Left lung (tissue), 10 donors: ENCODE data around the gene LNP1. TPM values are rescaled to one million over a fixed set of nuclear protein-coding genes. Genes with fewer than 3 reads are reported as not detected.

Source experiments
- ATAC-seq: fragments of 200-7000 bp; cut with Tn5 transposase; one replicate; pipeline ENCODE4 v1.9.1; 2020; ENCODE audit warnings: moderate library complexity
- DNase-seq, 4 donors: peaks; one replicate each; pipeline ENCODE4 v3.0.0-alpha.2; 2013 to 2020
- H3K27ac ChIP-seq, 2 donors: fragments of 200-600 bp; sonication (generic) in 1 of 2; one replicate each; pipeline versions ENCODE4 v1.5.0 to v1.8.0; 2020 to 2021
- H3K27me3 ChIP-seq, 2 donors: fragments of 200-600 bp; sonication (generic) in 1 of 2; one replicate each; pipeline versions ENCODE4 v1.5.0 to v1.8.0; 2020 to 2021
- H3K36me3 ChIP-seq, 2 donors: fragments of 200-600 bp; sonication (generic) in 1 of 2; one replicate each; pipeline versions ENCODE4 v1.5.0 to v1.8.0; 2020 to 2021
- H3K4me1 ChIP-seq, 2 donors: fragments of 200-600 bp; one replicate each; pipeline ENCODE4 v1.8.0; 2021
- H3K4me3 ChIP-seq, 2 donors: fragments of 200-600 bp; sonication (generic) in 1 of 2; one replicate each; pipeline versions ENCODE4 v1.5.0 to v1.8.0; 2020 to 2021; ENCODE audit warnings: mild to moderate bottlenecking in 1 of 2
- H3K9me3 ChIP-seq, 2 donors: fragments of 200-600 bp; sonication (generic) in 1 of 2; one replicate each; pipeline versions ENCODE4 v1.5.0 to v1.8.0; 2020 to 2021
- intact Hi-C, 2 donors: fragments of 100-400 bp; cut with DNase I; formaldehyde crosslinking; loops; one replicate each; pipeline versions ENCODE4 v1.11.2 to v1.14.2; 2022
- polyA plus RNA-seq, 6 donors: library from polyadenylated mRNA; unstranded; fragments of 120-200 nt; gene quantifications; one replicate each; pipeline ENCODE4 v1.2.1, GENCODE V29; 2013; ENCODE audit not compliant: insufficient read length in 6 of 6
- total RNA-seq, 2 donors: library from RNA; stranded (reverse); fragmentation: NEBNext Ultra II Directional; extraction: Animal tissue kit (Norgen Biotek cat#: 25700); gene quantifications; one replicate each; pipeline ENCODE4 v1.2.1, GENCODE V29; 2021
- TF ChIP-seq, protein P1 (sequence below), 2 donors: fragments of 200-600 bp; sonication (generic) in 1 of 2; IDR thresholded peaks; one replicate each; pipeline versions ENCODE4 v1.5.0 to v1.8.0; 2021; ENCODE audit warnings: antibody characterized with exemption in 2 of 2
- donor health status: DM: no; HTN: yes; CAD: no.
- donor health status: DM: no; HTN: no; CAD: no.

LNP1 gene
- total and polyA plus RNA-seq, 8 donors = 1.4 to 13.0 (median 9.0) TPM

DNA sequence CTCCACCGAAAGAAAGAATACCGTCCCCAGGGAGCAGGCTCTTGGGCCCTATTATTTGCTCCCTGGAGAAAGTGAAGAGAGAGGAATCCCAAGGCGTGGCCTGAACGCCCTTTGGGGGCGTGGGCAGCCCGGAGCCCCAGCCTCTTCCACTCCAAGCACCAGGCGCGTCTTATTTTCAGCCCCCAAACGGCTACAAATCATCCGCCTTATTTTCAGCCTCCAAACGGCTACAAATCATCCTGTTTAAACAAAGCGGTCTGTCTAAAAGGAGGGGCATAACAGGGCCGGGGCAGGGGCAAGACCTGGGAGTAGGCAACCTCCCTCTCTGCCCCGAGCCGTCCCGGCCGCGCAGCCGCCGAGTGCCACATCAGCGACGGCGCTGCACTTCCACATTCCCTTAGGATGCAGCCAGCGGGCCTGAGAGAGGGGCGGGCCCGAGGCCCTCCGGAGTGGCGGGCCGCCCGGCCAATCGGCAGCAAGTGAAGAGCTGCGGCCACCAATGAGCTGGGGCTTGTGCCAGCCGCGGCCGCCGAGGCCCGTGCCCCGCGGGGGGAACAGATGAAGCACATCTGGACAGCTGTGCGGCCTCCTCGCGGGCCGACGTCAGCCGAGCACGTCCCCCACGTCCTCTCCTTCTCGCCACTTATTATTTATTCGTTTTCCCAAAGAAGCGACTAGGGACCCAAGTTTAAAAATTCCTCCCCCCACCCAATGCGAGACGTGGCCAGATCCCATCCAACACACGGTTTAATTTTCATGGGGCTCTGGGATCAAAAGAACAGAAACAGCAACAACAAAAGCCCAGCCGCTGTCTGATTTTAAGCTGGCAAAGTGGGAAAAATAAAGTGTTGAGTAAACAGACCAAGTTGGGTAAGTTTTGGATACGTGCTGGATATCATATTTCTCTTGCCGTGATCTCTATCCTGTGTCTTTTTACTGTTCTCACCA lies 91.0 kb downstream of the LNP1 start, which contains the start of gene TMEM45A:
Gene TMEM45A, plus strand, starts transcription at position 561 of the 948 bp plus-strand sequence. CDS start 62,593 bp downstream, outside the sequence.
- Histone ChIP-seq H3K27me3 (no peaks in the 10 kb centered on the region), H3K4me3 (peak within 1 kb of the TSS; percentile 31 to 49), H3K9me3 (no peaks in the 10 kb centered on the region), H3K4me1 (peaks cover 0 to 12% of the 10 kb centered on the region in 2 donors), H3K27ac (peak within 1 kb of the TSS; percentile 80 to 86), H3K36me3 (no peaks in the 10 kb centered on the region)
- intact Hi-C loops = no loop called here
- peak; percentile 100 for ATAC-seq
- TF ChIP-seq, protein P1, sequence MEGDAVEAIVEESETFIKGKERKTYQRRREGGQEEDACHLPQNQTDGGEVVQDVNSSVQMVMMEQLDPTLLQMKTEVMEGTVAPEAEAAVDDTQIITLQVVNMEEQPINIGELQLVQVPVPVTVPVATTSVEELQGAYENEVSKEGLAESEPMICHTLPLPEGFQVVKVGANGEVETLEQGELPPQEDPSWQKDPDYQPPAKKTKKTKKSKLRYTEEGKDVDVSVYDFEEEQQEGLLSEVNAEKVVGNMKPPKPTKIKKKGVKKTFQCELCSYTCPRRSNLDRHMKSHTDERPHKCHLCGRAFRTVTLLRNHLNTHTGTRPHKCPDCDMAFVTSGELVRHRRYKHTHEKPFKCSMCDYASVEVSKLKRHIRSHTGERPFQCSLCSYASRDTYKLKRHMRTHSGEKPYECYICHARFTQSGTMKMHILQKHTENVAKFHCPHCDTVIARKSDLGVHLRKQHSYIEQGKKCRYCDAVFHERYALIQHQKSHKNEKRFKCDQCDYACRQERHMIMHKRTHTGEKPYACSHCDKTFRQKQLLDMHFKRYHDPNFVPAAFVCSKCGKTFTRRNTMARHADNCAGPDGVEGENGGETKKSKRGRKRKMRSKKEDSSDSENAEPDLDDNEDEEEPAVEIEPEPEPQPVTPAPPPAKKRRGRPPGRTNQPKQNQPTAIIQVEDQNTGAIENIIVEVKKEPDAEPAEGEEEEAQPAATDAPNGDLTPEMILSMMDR (IDR thresholded peaks at IDR 0.05) = no peak
- peak; percentile 91 to 97 (median 96) for DNase-seq

GRCh38 chr3:100496711-100497261 lies 95.4 kb downstream of the LNP1 start:
- ATAC-seq (no peak), DNase-seq (no peak)
- no peaks in the 10 kb centered on the region for H3K27me3 ChIP-seq
- H3K27ac ChIP-seq = no peak overlapping the region
- no peaks in the 10 kb centered on the region for H3K36me3 ChIP-seq
- TF ChIP-seq, protein P1 (IDR thresholded peaks at IDR 0.05) = no peak
- H3K4me3 ChIP-seq = no peak overlapping the region
- H3K9me3 ChIP-seq = no peaks in the 10 kb centered on the region
- intact Hi-C loops = no loop called here
- H3K4me1 ChIP-seq = peaks cover 0 to 9% of the 10 kb centered on the region in 2 donors

DNA sequence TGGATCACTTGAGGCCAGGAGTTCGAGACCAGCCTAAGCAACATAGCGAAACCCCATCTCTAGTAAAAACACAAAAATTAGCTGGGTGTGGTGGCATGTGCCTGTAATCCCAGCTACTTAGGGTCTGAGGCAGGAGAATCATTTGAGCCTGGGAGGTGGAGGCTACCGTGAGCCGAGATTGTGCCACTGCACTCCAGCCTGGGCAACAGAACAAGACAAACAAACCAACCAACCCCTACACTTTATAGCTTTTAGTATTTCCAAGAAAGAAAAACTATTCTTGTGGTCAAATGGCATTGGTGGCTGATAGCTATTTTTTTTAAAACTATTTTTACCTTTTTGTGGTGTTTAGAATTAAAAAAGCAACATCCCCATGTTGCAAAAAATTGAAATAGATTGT lies 98.3 kb downstream of the LNP1 start:
- TF ChIP-seq, protein P1 (IDR thresholded peaks at IDR 0.05) = no peak
- Histone ChIP-seq H3K4me3 (no peak overlapping the region), H3K4me1 (no peaks in the 10 kb centered on the region), H3K27ac (no peak overlapping the region), H3K36me3 (no peaks in the 10 kb centered on the region), H3K9me3 (no peaks in the 10 kb centered on the region), H3K27me3 (no peaks in the 10 kb centered on the region)
- DNase-seq (no peak), ATAC-seq (no peak)
- intact Hi-C loops = no loop called here

GRCh38 chr3:100500320-100500880 lies 99.1 kb downstream of the LNP1 start:
- H3K27me3 ChIP-seq = no peaks in the 10 kb centered on the region
- no peak for ATAC-seq
- TF ChIP-seq, protein P1 (IDR thresholded peaks at IDR 0.05) = no peak
- DNase-seq = no peak
- intact Hi-C loops = no loop called here
- no peaks in the 10 kb centered on the region for H3K36me3 ChIP-seq
- H3K27ac ChIP-seq = no peak overlapping the region
- no peaks in the 10 kb centered on the region for H3K9me3 ChIP-seq
- no peak overlapping the region for H3K4me3 ChIP-seq
- no peaks in the 10 kb centered on the region for H3K4me1 ChIP-seq

GRCh38 chr3:100503448-100503847 lies 102.1 kb downstream of the LNP1 start:
- Histone ChIP-seq H3K9me3 (peaks cover 0 to 2% of the 10 kb centered on the region in 2 donors), H3K4me1 (no peaks in the 10 kb centered on the region), H3K36me3 (no peaks in the 10 kb centered on the region), H3K27ac (no peak overlapping the region), H3K4me3 (no peak overlapping the region), H3K27me3 (no peaks in the 10 kb centered on the region)
- intact Hi-C loops = no loop called here
- DNase-seq (no peak), ATAC-seq (no peak)
- TF ChIP-seq, protein P1 (IDR thresholded peaks at IDR 0.05) = no peak
